Measurements from ENCODE around the gene PSMC5. TPM values are rescaled to one million over a fixed set of nuclear protein-coding genes. Genes with fewer than 3 reads are reported as not detected.

The PSMC5 gene
- total and polyA plus RNA-seq, 10 of the 15 experiments (the other 5 are each of a cell fraction or from before 2014, with no cell fraction given): 55.0 to 266 (median 148) TPM

- TF ChIP-seq ELK1 (IDR thresholded peaks at IDR 0.05; ENCODE audit: low read depth, low read length) (peak; percentile 73), POLR2A (IDR thresholded peaks at IDR 0.05; ENCODE audit: low read depth, low read length) (peak; percentile 92), ZNF217 (IDR thresholded peaks at IDR 0.05) (peak; percentile 87), EP300 (IDR thresholded peaks at IDR 0.05; ENCODE audit: borderline replicate concordance in 1 of 2, control insufficient read depth in 1 of 2, low read depth in 2 of 2, low read length in 2 of 2) (peak; percentile 16 to 58; a peak in 2 of 4 replicates), PAX8 (IDR thresholded peaks at IDR 0.05) (no peak), CREB1 (IDR thresholded peaks at IDR 0.05; ENCODE audit: low read depth) (peak; percentile 63), MTA3 (IDR thresholded peaks at IDR 0.05; ENCODE audit: borderline replicate concordance, low read length) (no peak), IKZF2 (IDR thresholded peaks at IDR 0.05) (peak; percentile 81 to 82), ZSCAN29 (IDR thresholded peaks at IDR 0.05) (peak; percentile 99), TCF3 (IDR thresholded peaks at IDR 0.05; ENCODE audit: borderline replicate concordance, insufficient read depth, low read depth, low read length) (peak; percentile 54; the same call in 1 of the 2 replicates), IRF4 (IDR thresholded peaks at IDR 0.05; ENCODE audit: low read depth, low read length) (peak; percentile 62; the same call in 1 of the 2 replicates), CEBPB (IDR thresholded peaks at IDR 0.05; ENCODE audit: borderline replicate concordance in 1 of 2, low read depth in 2 of 2, low read length in 2 of 2) (no peak), HDAC2 (IDR thresholded peaks at IDR 0.05) (no peak), HSF1 (IDR thresholded peaks at IDR 0.05; ENCODE audit: low read depth, low read length) (peak; percentile 72), POU2F2 (IDR thresholded peaks at IDR 0.05; ENCODE audit: borderline replicate concordance, low read depth, low read length) (peak; percentile 72; the same call in 1 of the 3 replicates), CUX1 (IDR thresholded peaks at IDR 0.05; ENCODE audit: insufficient replicate concordance, low read depth, low read length) (peak; percentile 17), KAT2A (conservative IDR thresholded peaks at IDR 0.05; ENCODE audit: control insufficient read depth, low read depth, low read length) (no peak), CHD4 (IDR thresholded peaks at IDR 0.05) (no peak)
- TF ChIP-seq, protein P1, sequence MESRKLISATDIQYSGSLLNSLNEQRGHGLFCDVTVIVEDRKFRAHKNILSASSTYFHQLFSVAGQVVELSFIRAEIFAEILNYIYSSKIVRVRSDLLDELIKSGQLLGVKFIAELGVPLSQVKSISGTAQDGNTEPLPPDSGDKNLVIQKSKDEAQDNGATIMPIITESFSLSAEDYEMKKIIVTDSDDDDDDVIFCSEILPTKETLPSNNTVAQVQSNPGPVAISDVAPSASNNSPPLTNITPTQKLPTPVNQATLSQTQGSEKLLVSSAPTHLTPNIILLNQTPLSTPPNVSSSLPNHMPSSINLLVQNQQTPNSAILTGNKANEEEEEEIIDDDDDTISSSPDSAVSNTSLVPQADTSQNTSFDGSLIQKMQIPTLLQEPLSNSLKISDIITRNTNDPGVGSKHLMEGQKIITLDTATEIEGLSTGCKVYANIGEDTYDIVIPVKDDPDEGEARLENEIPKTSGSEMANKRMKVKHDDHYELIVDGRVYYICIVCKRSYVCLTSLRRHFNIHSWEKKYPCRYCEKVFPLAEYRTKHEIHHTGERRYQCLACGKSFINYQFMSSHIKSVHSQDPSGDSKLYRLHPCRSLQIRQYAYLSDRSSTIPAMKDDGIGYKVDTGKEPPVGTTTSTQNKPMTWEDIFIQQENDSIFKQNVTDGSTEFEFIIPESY (IDR thresholded peaks at IDR 0.05): no peak
Measured at GRCh38 chr17:63842540-63843386, 15.5 kb downstream of the PSMC5 start, which contains the start of gene SMARCD2 (continued).
